Measurements from ENCODE around the gene PRTG. TPM values are rescaled to one million over a fixed set of nuclear protein-coding genes. Genes with fewer than 3 reads are reported as not detected.

Gene PRTG
- total and polyA plus RNA-seq, 10 of the 15 experiments (the other 5 are each of a cell fraction or from before 2014, with no cell fraction given) = under 0.01 to 0.25 TPM; not detected in 8

- Histone ChIP-seq H3K79me2 (ENCODE audit: control insufficient read depth, insufficient read depth, low read length) (no peaks in the 10 kb centered on the region), H3K27ac (ENCODE audit: control insufficient read depth, insufficient read depth) (no peak overlapping the region), H3K9me3 (replicated peaks; ENCODE audit: control insufficient read depth, insufficient read depth, low read length) (no peaks in the 10 kb centered on the region), H3K4me1 (ENCODE audit: control insufficient read depth, insufficient read depth, low read length) (no peaks in the 10 kb centered on the region), H3K9ac (ENCODE audit: control insufficient read depth, insufficient read depth, low read length) (no peak overlapping the region), H3K36me3 (ENCODE audit: control insufficient read depth in 2 of 2, insufficient read depth in 2 of 2, low read length in 1 of 2) (no peaks in the 10 kb centered on the region), H3K4me3 (no peak overlapping the region), H2AFZ (ENCODE audit: control insufficient read depth, low read depth, low read length) (no peak overlapping the region), H3K27me3 (replicated peaks in 1 of 2; ENCODE audit: control insufficient read depth in 2 of 2, insufficient read depth in 2 of 2, low read length in 1 of 2) (no peaks in the 10 kb centered on the region; a peak in 1 of 4 replicates), H3K4me2 (ENCODE audit: control insufficient read depth, insufficient read depth) (no peak overlapping the region), H4K20me1 (ENCODE audit: control insufficient read depth, insufficient read depth) (no peaks in the 10 kb centered on the region)
- RAD21 ChIA-PET (ENCODE audit: unreplicated experiment) = no interaction called here
- POLR2A ChIA-PET = no interaction called here
- intact Hi-C loops (cut with micrococcal nuclease; ENCODE audit: unreplicated experiment) = no loop called here
- FAIRE-seq (no peak), DNase-seq (ENCODE audit: low read depth, low spot score) (no peak), ATAC-seq (no peak)
- CTCF ChIA-PET = no interaction called here
- SMC1A ChIA-PET (ENCODE audit: uncharacterized antibody, unreplicated experiment) = no interaction called here
- in situ Hi-C loops (cut with MboI) = no loop called here
- WGBS (ENCODE audit: insufficient coverage, insufficient replicate concordance, low lambda C conversion rate, missing lambda C conversion rate) = 39% methylated on average over 4 of the region's 4 CpGs
- no TSS peak for BruUV-seq (replicated peaks)
- TF ChIP-seq TCF3 (IDR thresholded peaks at IDR 0.05; ENCODE audit: borderline replicate concordance, insufficient read depth, low read depth, low read length) (no peak), PRDM15 (CRISPR knock-in tag; IDR thresholded peaks at IDR 0.05) (no peak), RELB (IDR thresholded peaks at IDR 0.05; ENCODE audit: low read depth) (no peak), MLLT1 (IDR thresholded peaks at IDR 0.05) (no peak), LARP7 (IDR thresholded peaks at IDR 0.05) (no peak), SPI1 (IDR thresholded peaks at IDR 0.05; ENCODE audit: borderline replicate concordance, insufficient read depth, low read depth, low read length) (no peak), SUZ12 (IDR thresholded peaks at IDR 0.05; ENCODE audit: unreplicated experiment) (no peak), REST (IDR thresholded peaks at IDR 0.05; ENCODE audit: low read depth, low read length) (no peak), STAT1 (conservative IDR thresholded peaks at IDR 0.05) (no peak)
Observed at GRCh38 chr15:55770806-55771205, 27.9 kb upstream of the PRTG start.
